OCI-LY1 (cell line): ENCODE measurements around the gene FKBP3.

Experiments
- H2AFZ ChIP-seq: fragments of 200-600 bp; sonication (generic), shearing (Covaris generic); 2 replicates; pipeline ENCODE4 v1.6.0; 2014; ENCODE audit warnings: antibody characterized with exemption, mild to moderate bottlenecking, low read length
- H3F3A ChIP-seq: fragments of 200-600 bp; sonication (generic), shearing (Covaris generic); 2 replicates; pipeline ENCODE4 v1.6.0; 2014; ENCODE audit warnings: mild to moderate bottlenecking, antibody characterized with exemption, low read length, moderate library complexity; ENCODE audit not compliant: insufficient read depth
- H3K27ac ChIP-seq: fragments of 200-600 bp; sonication (generic); 2 replicates; pipeline ENCODE4 v1.5.1; 2014; ENCODE audit warnings: low read length, mixed run types, mild to moderate bottlenecking, low read depth; ENCODE audit not compliant: poor library complexity, severe bottlenecking
- H3K27me3 ChIP-seq: fragments of 200-600 bp; sonication (generic); 2 replicates; pipeline ENCODE4 v1.6.0; 2014; ENCODE audit warnings: antibody characterized with exemption, mild to moderate bottlenecking, low read length, moderate library complexity; ENCODE audit not compliant: insufficient read depth
- H3K36me3 ChIP-seq: fragments of 200-600 bp; sonication (generic); 2 replicates; pipeline ENCODE4 v1.6.1; 2014; ENCODE audit warnings: mild to moderate bottlenecking, antibody characterized with exemption, low read length, moderate library complexity, mixed read lengths; ENCODE audit not compliant: insufficient read depth
- H3K4me1 ChIP-seq: fragments of 200-600 bp; sonication (generic); 2 replicates; pipeline ENCODE4 v1.5.1; 2014; ENCODE audit warnings: mild to moderate bottlenecking, low read length, moderate library complexity; ENCODE audit not compliant: insufficient read depth, severe bottlenecking
- H3K4me2 ChIP-seq: fragments of 200-600 bp; sonication (generic), shearing (Covaris generic); 2 replicates; pipeline ENCODE4 v1.6.1; 2014; ENCODE audit warnings: low read length
- H3K4me3 ChIP-seq: fragments of 200-600 bp; sonication (generic); 2 replicates; pipeline ENCODE4 v1.5.1; 2014; ENCODE audit warnings: low read length, low read depth, mild to moderate bottlenecking, mixed read lengths; ENCODE audit not compliant: poor library complexity, severe bottlenecking
- H3K79me2 ChIP-seq: fragments of 200-600 bp; shearing (Covaris generic); 2 replicates; pipeline ENCODE4 v1.6.1; 2016; ENCODE audit warnings: mixed run types, low read length, mixed read lengths; ENCODE audit not compliant: insufficient read depth
- H3K9ac ChIP-seq: fragments of 200-600 bp; sonication (generic), shearing (Covaris generic); 2 replicates; pipeline ENCODE4 v1.6.1; 2014; ENCODE audit warnings: mild to moderate bottlenecking, low read length, mixed read lengths
- H3K9me2 ChIP-seq: fragments of 200-600 bp; sonication (generic), shearing (Covaris generic); 2 replicates; pipeline ENCODE4 v1.6.1; 2014; ENCODE audit warnings: low read depth, mild to moderate bottlenecking, low read length, mixed read lengths
- H3K9me3 ChIP-seq: fragments of 200-600 bp; shearing (Covaris generic); 2 replicates; pipeline ENCODE4 v1.6.1; 2014; ENCODE audit warnings: low read length, mixed read lengths
- H4K20me1 ChIP-seq: fragments of 200-600 bp; sonication (generic), shearing (Covaris generic); 2 replicates; pipeline ENCODE4 v1.6.0; 2016; ENCODE audit warnings: mild to moderate bottlenecking, low read length; ENCODE audit not compliant: insufficient read depth
- EZH2 ChIP-seq: fragments of 200-600 bp; sonication (generic), shearing (Covaris generic); IDR thresholded peaks from 2 replicates; pipeline ENCODE4 v1.8.0; 2017; ENCODE audit warnings: borderline replicate concordance, mixed run types, mild to moderate bottlenecking, antibody characterized with exemption, low read length, moderate library complexity, mixed read lengths
- TF ChIP-seq, protein P1 (sequence below): fragments of 200-600 bp; sonication (generic), shearing (Covaris generic); IDR thresholded peaks from 2 replicates; pipeline ENCODE4 v1.5.1; 2017; ENCODE audit warnings: mild to moderate bottlenecking, antibody characterized with exemption, low read length, moderate library complexity, mixed read lengths

The FKBP3 gene

GRCh38 chr14:45150386-45150890, 16.2 kb upstream of the FKBP3 start:
- H3K27me3 ChIP-seq: no peaks in the 10 kb centered on the region
- H3K9ac ChIP-seq: no peak overlapping the region
- peaks cover 24% of the 10 kb centered on the region for H3K36me3 ChIP-seq
- H3K4me2 ChIP-seq: no peak overlapping the region
- no peak overlapping the region for H2AFZ ChIP-seq
- H3K9me3 ChIP-seq: no peaks in the 10 kb centered on the region
- H3K9me2 ChIP-seq: no peaks in the 10 kb centered on the region
- no peak overlapping the region for H3K4me3 ChIP-seq
- H3K27ac ChIP-seq: no peak overlapping the region
- no peaks in the 10 kb centered on the region for H3F3A ChIP-seq
- no peaks in the 10 kb centered on the region for H3K4me1 ChIP-seq
- no peak for TF ChIP-seq EZH2
- TF ChIP-seq, protein P1, sequence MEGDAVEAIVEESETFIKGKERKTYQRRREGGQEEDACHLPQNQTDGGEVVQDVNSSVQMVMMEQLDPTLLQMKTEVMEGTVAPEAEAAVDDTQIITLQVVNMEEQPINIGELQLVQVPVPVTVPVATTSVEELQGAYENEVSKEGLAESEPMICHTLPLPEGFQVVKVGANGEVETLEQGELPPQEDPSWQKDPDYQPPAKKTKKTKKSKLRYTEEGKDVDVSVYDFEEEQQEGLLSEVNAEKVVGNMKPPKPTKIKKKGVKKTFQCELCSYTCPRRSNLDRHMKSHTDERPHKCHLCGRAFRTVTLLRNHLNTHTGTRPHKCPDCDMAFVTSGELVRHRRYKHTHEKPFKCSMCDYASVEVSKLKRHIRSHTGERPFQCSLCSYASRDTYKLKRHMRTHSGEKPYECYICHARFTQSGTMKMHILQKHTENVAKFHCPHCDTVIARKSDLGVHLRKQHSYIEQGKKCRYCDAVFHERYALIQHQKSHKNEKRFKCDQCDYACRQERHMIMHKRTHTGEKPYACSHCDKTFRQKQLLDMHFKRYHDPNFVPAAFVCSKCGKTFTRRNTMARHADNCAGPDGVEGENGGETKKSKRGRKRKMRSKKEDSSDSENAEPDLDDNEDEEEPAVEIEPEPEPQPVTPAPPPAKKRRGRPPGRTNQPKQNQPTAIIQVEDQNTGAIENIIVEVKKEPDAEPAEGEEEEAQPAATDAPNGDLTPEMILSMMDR: no peak
- no peaks in the 10 kb centered on the region for H4K20me1 ChIP-seq
- peaks cover 5% of the 10 kb centered on the region; the same call in 1 of the 2 replicates for H3K79me2 ChIP-seq

- Histone ChIP-seq H3F3A (no peaks in the 10 kb centered on the region), H3K27ac (no peak overlapping the region), H3K9ac (no peak overlapping the region), H3K79me2 (peaks cover 5% of the 10 kb centered on the region; the same call in 1 of the 2 replicates), H3K36me3 (peaks cover 29% of the 10 kb centered on the region), H3K4me3 (no peak overlapping the region), H3K4me2 (no peak overlapping the region), H3K9me2 (no peaks in the 10 kb centered on the region), H2AFZ (no peak overlapping the region), H3K4me1 (no peaks in the 10 kb centered on the region), H3K9me3 (no peaks in the 10 kb centered on the region), H4K20me1 (no peaks in the 10 kb centered on the region), H3K27me3 (no peaks in the 10 kb centered on the region)
- TF ChIP-seq, protein P1: no peak
- TF ChIP-seq EZH2: no peak
Measured at GRCh38 chr14:45149602-45150001, 15.3 kb upstream of the FKBP3 start.

DNA sequence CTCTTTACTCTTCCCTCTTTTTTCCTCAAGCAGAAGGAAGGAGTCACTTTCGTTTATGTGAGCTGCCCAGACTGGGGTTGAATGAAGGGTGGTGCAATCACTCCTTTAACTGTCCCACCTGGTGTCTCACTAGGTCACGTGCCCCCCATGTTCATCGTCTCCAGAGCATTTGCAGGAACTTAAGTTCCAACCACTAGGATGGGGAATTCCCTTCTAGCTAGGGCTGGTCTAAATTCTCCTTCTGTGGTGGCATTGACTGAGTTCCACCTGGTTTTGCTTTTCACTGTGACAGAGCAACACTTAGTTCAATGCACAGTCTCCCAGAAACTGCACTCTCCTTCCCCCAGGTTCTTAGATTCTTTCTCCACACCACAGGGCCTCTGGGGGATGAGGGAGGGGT, 10.9 kb upstream of the FKBP3 start:
- Histone ChIP-seq H3K79me2 (peaks cover 18% of the 10 kb centered on the region), H2AFZ (no peak overlapping the region), H3K9me3 (no peaks in the 10 kb centered on the region), H3K9ac (no peak overlapping the region), H3K27me3 (no peaks in the 10 kb centered on the region), H3K4me3 (no peak overlapping the region), H3F3A (no peaks in the 10 kb centered on the region), H4K20me1 (no peaks in the 10 kb centered on the region), H3K9me2 (no peaks in the 10 kb centered on the region), H3K27ac (no peak overlapping the region), H3K4me2 (no peak overlapping the region), H3K4me1 (peaks cover 27% of the 10 kb centered on the region), H3K36me3 (peaks cover 15% of the 10 kb centered on the region)
- TF ChIP-seq, protein P1: no peak
- TF ChIP-seq EZH2: no peak
